HG03064 (cell line): ENCODE results near the gene SLC52A1.

Experiments
- ATAC-seq: cut with Tn5 transposase; IDR thresholded peaks from one replicate; pipeline ENCODE4 v1.9.1; 2021; ENCODE audit warnings: low read depth; ENCODE audit not compliant: unreplicated experiment

SLC52A1 gene

GRCh38 chr17:4994081-4994595 is 41.1 kb downstream of the SLC52A1 start:
- ATAC-seq: no peak

GRCh38 chr17:4987767-4988567 is 47.3 kb downstream of the SLC52A1 start:
- no peak for ATAC-seq

GRCh38 chr17:4986951-4987766 is 48.1 kb downstream of the SLC52A1 start, which contains the start of gene CAMTA2:
TSS of gene CAMTA2 (minus strand) at chr17:4987675. CDS start at chr17:4986222, 1,453 bp downstream.
- peak; percentile 59 for ATAC-seq

DNA sequence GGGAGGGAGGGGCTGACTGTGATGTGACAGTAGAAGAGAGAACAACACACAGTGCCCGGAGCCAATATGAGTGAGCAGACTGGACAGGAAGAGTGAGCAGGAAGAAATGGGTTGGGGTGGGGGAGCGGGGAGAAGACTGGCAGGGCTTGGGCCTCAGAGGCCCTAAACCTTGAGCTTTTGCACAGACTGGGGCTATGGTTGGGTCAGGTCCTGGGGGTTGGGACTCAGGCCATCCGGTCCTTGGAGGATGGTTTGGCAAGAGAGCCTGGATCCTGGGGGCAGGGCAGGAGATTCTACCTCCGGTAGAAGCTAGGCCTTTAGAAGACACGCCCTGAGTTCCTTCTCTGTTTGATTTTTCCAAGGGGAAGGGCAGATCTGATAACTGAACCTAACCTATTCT is 48.8 kb downstream of the SLC52A1 start:
- ATAC-seq: no peak
